Caco-2 (cell line): Measurements from ENCODE around the gene XAGE5. TPM values are rescaled to one million over a fixed set of nuclear protein-coding genes. Genes with fewer than 3 reads are reported as not detected.

Experiments used
- BruUV-seq: library from RNA; stranded (reverse); fragments of 400-500 nt; replicated peaks from 2 replicates; lab custom pipeline; 2021; lab: Mats Ljungman, UMichigan
- CTCF ChIA-PET: fragments of 300-600 bp; sonication (Branson Sonifier 250); formaldehyde crosslinking; loops from one replicate; lab custom pipeline; 2022; ENCODE audit warnings: antibody characterized with exemption; lab: Charles Lee
- POLR2A ChIA-PET: fragments of 300-600 bp; sonication (Branson Sonifier 250); formaldehyde crosslinking; loops from one replicate; lab custom pipeline; 2022; ENCODE audit warnings: antibody characterized with exemption; lab: Charles Lee
- DNase-seq, 2 experiments: peaks; one replicate each; pipeline versions ENCODE4 v3.0.0 to v3.0.0-alpha.2; 2020 to 2022
- H3K27me3 ChIP-seq: replicated peaks from 2 replicates; pipeline ENCODE4 v1.6.0; 2011; ENCODE audit warnings: low read length; ENCODE audit not compliant: control insufficient read depth, insufficient read depth
- H3K36me3 ChIP-seq: 2 replicates; pipeline ENCODE4 v1.5.1; 2011; ENCODE audit warnings: low read length; ENCODE audit not compliant: control insufficient read depth, insufficient read depth
- H3K4me1 ChIP-seq: fragments of 250-450 bp; sonication (Bioruptor Pico); 2 replicates; pipeline ENCODE4 v1.5.1; 2020; ENCODE audit warnings: mild to moderate bottlenecking
- H3K4me3 ChIP-seq: 2 replicates; pipeline ENCODE4 v1.5.1; 2011; ENCODE audit warnings: low read depth, mild to moderate bottlenecking, control low read depth, low read length
- H3K9me3 ChIP-seq: fragments of 250-450 bp; sonication (Bioruptor Pico); 2 replicates; pipeline ENCODE4 v1.5.1; 2020; ENCODE audit warnings: mild to moderate bottlenecking, moderate library complexity
- H3K27ac Mint-ChIP-seq: one replicate; pipeline ENCODE4 v1.8.0; 2022; ENCODE audit warnings: mixed read lengths; ENCODE audit not compliant: unreplicated experiment
- H3K27me3 Mint-ChIP-seq: one replicate; pipeline ENCODE4 v1.8.0; 2022; ENCODE audit warnings: mixed read lengths; ENCODE audit not compliant: insufficient read depth, unreplicated experiment
- H3K36me3 Mint-ChIP-seq: one replicate; pipeline ENCODE4 v1.8.0; 2022; ENCODE audit warnings: mild to moderate bottlenecking, mixed read lengths; ENCODE audit not compliant: insufficient read depth, unreplicated experiment
- H3K4me1 Mint-ChIP-seq: one replicate; pipeline ENCODE4 v1.8.0; 2022; ENCODE audit warnings: low read depth, mixed read lengths; ENCODE audit not compliant: unreplicated experiment
- H3K4me3 Mint-ChIP-seq: one replicate; pipeline ENCODE4 v1.8.0; 2022; ENCODE audit warnings: mild to moderate bottlenecking, moderate library complexity, mixed read lengths; ENCODE audit not compliant: unreplicated experiment
- H3K9me3 Mint-ChIP-seq: one replicate; pipeline ENCODE4 v1.8.0; 2022; ENCODE audit warnings: mixed read lengths; ENCODE audit not compliant: unreplicated experiment
- intact Hi-C: fragments of 100-400 bp; cut with micrococcal nuclease; formaldehyde crosslinking; loops from one replicate; pipeline ENCODE4 v1.10.0; 2022; ENCODE audit not compliant: unreplicated experiment
- total RNA-seq: library from RNA; stranded (reverse); gene quantifications from 2 replicates; pipeline ENCODE4 v1.2.3, GENCODE V29; 2022
- TF ChIP-seq, protein P1 (sequence below), 2 experiments: fragments of 200-600 bp in 1 of 2; IDR thresholded peaks; 1 replicate in 1 of 2; 2 replicates in 1 of 2; pipeline versions ENCODE4 v1.5.1 to v1.8.0; 2011 to 2022; ENCODE audit warnings: antibody characterized with exemption in 1 of 2, control low read depth in 1 of 2, inconsistent platforms in 1 of 2, low read depth in 1 of 2, low read length in 1 of 2, mild to moderate bottlenecking in 1 of 2, moderate library complexity in 1 of 2; ENCODE audit not compliant: insufficient read depth in 1 of 2, severe bottlenecking in 1 of 2, unreplicated experiment in 1 of 2

Gene XAGE5
- total RNA-seq, 1 experiment from 2014 or later = not detected

DNA sequence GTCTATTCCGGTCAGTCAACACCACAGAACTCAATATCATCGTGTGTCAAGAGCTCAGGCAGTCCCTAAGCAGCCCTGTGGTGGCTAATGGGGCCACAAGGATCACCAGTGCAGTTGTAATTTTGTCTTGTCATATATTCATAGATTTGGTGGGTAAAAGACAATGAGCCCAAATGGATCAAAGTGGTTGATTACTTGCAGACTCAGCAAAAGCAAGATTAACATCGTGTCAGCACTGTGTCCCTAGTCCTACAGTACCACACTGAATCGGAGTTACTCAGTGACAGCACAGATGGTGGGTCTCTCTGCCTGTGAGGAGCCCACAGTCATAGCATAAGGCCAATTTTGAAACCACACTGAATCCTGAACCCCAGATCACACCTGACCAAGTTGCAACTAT lies 8.7 kb downstream of the XAGE5 start:
- H3K4me1 ChIP-seq = no peaks in the 10 kb centered on the region
- no peaks in the 10 kb centered on the region for H3K36me3 ChIP-seq
- DNase-seq = no peak
- H3K9me3 ChIP-seq = no peaks in the 10 kb centered on the region
- POLR2A ChIA-PET = no interaction called here
- H3K27me3 Mint-ChIP-seq = no peaks in the 10 kb centered on the region
- no TSS peak for BruUV-seq
- CTCF ChIA-PET = no interaction called here
- H3K4me3 ChIP-seq = no peak overlapping the region
- H3K4me1 Mint-ChIP-seq = no peaks in the 10 kb centered on the region
- no peak overlapping the region for H3K4me3 Mint-ChIP-seq
- no peaks in the 10 kb centered on the region for H3K9me3 Mint-ChIP-seq
- intact Hi-C loops = no loop called here
- TF ChIP-seq, protein P1, sequence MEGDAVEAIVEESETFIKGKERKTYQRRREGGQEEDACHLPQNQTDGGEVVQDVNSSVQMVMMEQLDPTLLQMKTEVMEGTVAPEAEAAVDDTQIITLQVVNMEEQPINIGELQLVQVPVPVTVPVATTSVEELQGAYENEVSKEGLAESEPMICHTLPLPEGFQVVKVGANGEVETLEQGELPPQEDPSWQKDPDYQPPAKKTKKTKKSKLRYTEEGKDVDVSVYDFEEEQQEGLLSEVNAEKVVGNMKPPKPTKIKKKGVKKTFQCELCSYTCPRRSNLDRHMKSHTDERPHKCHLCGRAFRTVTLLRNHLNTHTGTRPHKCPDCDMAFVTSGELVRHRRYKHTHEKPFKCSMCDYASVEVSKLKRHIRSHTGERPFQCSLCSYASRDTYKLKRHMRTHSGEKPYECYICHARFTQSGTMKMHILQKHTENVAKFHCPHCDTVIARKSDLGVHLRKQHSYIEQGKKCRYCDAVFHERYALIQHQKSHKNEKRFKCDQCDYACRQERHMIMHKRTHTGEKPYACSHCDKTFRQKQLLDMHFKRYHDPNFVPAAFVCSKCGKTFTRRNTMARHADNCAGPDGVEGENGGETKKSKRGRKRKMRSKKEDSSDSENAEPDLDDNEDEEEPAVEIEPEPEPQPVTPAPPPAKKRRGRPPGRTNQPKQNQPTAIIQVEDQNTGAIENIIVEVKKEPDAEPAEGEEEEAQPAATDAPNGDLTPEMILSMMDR (IDR thresholded peaks at IDR 0.05; ENCODE audit: insufficient read depth in 1 of 2, low read depth in 1 of 2, low read length in 1 of 2, severe bottlenecking in 1 of 2, unreplicated experiment in 1 of 2) = no peak
- no peaks in the 10 kb centered on the region for H3K36me3 Mint-ChIP-seq
- no peaks in the 10 kb centered on the region for H3K27me3 ChIP-seq
- no peak overlapping the region for H3K27ac Mint-ChIP-seq

DNA sequence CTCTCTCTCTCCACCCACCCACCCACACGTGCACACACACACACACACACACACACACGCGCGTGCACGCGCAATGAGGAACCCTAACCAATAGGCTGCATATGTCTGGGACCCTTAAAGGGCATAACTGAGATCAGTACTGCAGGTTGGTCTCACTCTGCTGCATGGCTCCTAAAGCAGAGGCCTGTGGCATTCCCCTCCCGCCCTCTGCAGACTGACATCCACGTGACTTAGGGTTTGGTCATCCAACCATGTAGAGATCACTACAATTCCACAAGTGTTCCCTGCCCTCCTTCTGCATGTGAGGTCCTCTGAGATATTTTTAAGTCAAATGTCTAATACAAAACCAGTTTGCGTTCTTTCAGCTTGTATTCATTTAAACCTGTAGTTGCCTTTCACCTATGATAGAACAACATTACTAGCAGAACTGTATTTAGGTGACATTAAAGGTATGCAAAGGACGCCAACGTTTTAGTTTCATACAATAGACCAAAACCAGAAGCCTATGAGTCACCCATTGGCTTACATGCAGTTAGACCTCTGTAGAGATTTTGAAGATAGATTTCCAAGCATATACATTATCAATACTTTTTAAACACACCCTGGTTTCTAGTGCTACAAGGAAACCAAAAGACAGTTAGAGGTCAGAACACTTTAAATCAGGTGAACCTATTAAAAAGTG lies 10.1 kb downstream of the XAGE5 start:
- CTCF ChIA-PET = no interaction called here
- intact Hi-C loops = no loop called here
- TF ChIP-seq, protein P1 (IDR thresholded peaks at IDR 0.05; ENCODE audit: insufficient read depth in 1 of 2, low read depth in 1 of 2, low read length in 1 of 2, severe bottlenecking in 1 of 2, unreplicated experiment in 1 of 2) = no peak
- Mint-ChIP-seq H3K4me1 (no peaks in the 10 kb centered on the region), H3K27me3 (no peaks in the 10 kb centered on the region), H3K36me3 (no peaks in the 10 kb centered on the region), H3K9me3 (no peaks in the 10 kb centered on the region), H3K27ac (no peak overlapping the region), H3K4me3 (no peak overlapping the region)
- no TSS peak for BruUV-seq
- Histone ChIP-seq H3K9me3 (no peaks in the 10 kb centered on the region), H3K36me3 (no peaks in the 10 kb centered on the region), H3K4me1 (no peaks in the 10 kb centered on the region), H3K27me3 (no peaks in the 10 kb centered on the region), H3K4me3 (no peak overlapping the region)
- POLR2A ChIA-PET = no interaction called here
- DNase-seq = no peak

DNA sequence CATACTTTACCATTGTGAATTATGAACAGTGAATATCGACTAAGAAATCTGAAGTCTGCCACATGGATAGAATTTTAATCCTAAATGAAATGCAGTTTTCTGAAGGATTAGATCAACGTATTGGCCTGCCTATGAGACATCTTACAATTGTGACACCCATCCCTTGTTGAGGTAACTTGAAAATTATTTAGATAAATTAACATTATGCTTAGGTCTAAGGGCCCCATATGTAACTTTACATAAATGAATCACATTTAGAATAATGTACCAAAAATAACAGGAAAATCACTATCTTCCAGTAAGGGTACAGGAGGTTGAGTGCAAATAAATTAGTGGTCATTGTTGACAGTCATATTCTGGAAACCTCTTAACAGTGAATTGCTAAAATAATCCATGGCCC lies 13.5 kb downstream of the XAGE5 start:
- Histone ChIP-seq H3K27me3 (no peaks in the 10 kb centered on the region), H3K36me3 (no peaks in the 10 kb centered on the region), H3K9me3 (no peaks in the 10 kb centered on the region), H3K4me3 (no peak overlapping the region), H3K4me1 (no peaks in the 10 kb centered on the region)
- intact Hi-C loops = no loop called here
- TF ChIP-seq, protein P1 (IDR thresholded peaks at IDR 0.05; ENCODE audit: insufficient read depth in 1 of 2, low read depth in 1 of 2, low read length in 1 of 2, severe bottlenecking in 1 of 2, unreplicated experiment in 1 of 2) = no peak
- Mint-ChIP-seq H3K9me3 (no peaks in the 10 kb centered on the region), H3K27ac (no peak overlapping the region), H3K4me3 (no peak overlapping the region), H3K4me1 (no peaks in the 10 kb centered on the region), H3K36me3 (no peaks in the 10 kb centered on the region), H3K27me3 (no peaks in the 10 kb centered on the region)
- no peak for DNase-seq
- BruUV-seq = no TSS peak
- CTCF ChIA-PET = no interaction called here
- POLR2A ChIA-PET = no interaction called here
